ENCODE data around the gene RHEBL1.

Gene RHEBL1

GRCh38 chr12:49104822-49105221 is 35.0 kb upstream of the RHEBL1 start:
- TF ChIP-seq CTCF (IDR thresholded peaks at IDR 0.05; ENCODE audit: insufficient read depth, missing control alignments), result no peak
- DNase-seq (ENCODE audit: insufficient read length, low spot score), result no peak
- FAIRE-seq, result no peak

GRCh38 chr12:49100380-49100779 is 30.6 kb upstream of the RHEBL1 start:
- FAIRE-seq, result no peak
- no peak for DNase-seq (ENCODE audit: insufficient read length, low spot score)
- no peak for TF ChIP-seq CTCF (IDR thresholded peaks at IDR 0.05; ENCODE audit: insufficient read depth, missing control alignments)

GRCh38 chr12:49098703-49099102 is 28.9 kb upstream of the RHEBL1 start:
- no peak for TF ChIP-seq CTCF (IDR thresholded peaks at IDR 0.05; ENCODE audit: insufficient read depth, missing control alignments)
- FAIRE-seq, result no peak
- DNase-seq (ENCODE audit: insufficient read length, low spot score), result no peak

- FAIRE-seq, result no peak
- DNase-seq (ENCODE audit: insufficient read length, low spot score), result peak; percentile 63
- peak; percentile 68 for TF ChIP-seq CTCF (IDR thresholded peaks at IDR 0.05; ENCODE audit: insufficient read depth, missing control alignments)
These were observed 28.3 kb upstream of the RHEBL1 start for GRCh38 chr12:49098035-49098451.

- DNase-seq (ENCODE audit: insufficient read length, low spot score), result no peak
- TF ChIP-seq CTCF (IDR thresholded peaks at IDR 0.05; ENCODE audit: insufficient read depth, missing control alignments), result no peak
- FAIRE-seq, result no peak
These were observed 27.6 kb upstream of the RHEBL1 start for GRCh38 chr12:49097381-49097780.

GRCh38 chr12:49094975-49095365 is 25.2 kb upstream of the RHEBL1 start:
- FAIRE-seq, result no peak
- no peak for TF ChIP-seq CTCF (IDR thresholded peaks at IDR 0.05; ENCODE audit: insufficient read depth, missing control alignments)
- DNase-seq (ENCODE audit: insufficient read length, low spot score), result no peak

- DNase-seq (ENCODE audit: insufficient read length, low spot score) (no peak), FAIRE-seq (no peak)
- no peak for TF ChIP-seq CTCF (IDR thresholded peaks at IDR 0.05; ENCODE audit: insufficient read depth, missing control alignments)
These were observed 24.6 kb upstream of the RHEBL1 start, which contains the start of gene DHH for GRCh38 chr12:49094160-49094974. TSS of gene DHH (minus strand) at chr12:49094801. CDS start at chr12:49094512, 289 bp downstream.
